GM10847 (cell line): ENCODE measurements around the gene GOLGA6D.

Experiments
- POLR2A ChIP-seq: IDR thresholded peaks from 2 replicates; pipeline ENCODE4 v1.6.1; 2011; ENCODE audit not compliant: insufficient read length; ENCODE audit errors: extremely low read depth

GOLGA6D gene

DNA sequence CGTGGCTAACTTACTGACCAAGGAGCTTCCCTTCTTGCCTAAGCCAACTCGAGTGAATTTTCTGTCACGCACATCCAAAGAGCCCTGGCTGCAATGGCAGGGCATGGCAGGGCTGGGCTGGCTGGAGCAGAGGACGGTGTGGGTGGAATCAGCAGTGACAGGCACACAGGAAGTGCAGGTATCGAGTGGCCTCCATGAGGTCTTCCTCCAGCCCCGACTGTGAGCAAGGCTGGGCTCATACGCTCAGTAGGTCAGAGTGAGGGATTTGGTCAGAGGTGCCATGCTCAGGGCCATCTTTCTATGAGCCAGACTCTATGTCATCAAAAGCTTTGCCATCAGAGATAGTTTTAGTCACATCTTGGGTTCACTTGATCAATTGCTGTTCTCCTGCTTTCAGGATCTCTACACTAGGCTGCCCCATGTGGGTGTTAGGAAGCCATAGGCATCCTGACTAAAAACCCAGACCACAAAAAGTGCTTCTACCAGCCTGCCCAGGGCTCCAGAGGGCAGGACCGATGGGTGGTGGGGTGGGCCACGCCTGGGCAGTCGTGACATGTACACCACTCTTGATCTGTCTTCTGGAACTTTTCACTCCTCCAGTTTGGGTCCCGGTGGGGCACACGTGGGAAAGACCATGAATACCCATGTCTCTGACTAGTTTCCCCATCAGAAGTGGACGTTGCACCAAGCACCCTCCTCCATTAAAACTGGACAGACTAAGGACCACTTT, 30.6 kb downstream of the GOLGA6D start:
- TF ChIP-seq POLR2A, result no peak

GRCh38 chr15:75314552-75315290, 32.1 kb downstream of the GOLGA6D start:
- TF ChIP-seq POLR2A, result no peak

GRCh38 chr15:75321711-75322110, 39.1 kb downstream of the GOLGA6D start:
- no peak for TF ChIP-seq POLR2A

DNA sequence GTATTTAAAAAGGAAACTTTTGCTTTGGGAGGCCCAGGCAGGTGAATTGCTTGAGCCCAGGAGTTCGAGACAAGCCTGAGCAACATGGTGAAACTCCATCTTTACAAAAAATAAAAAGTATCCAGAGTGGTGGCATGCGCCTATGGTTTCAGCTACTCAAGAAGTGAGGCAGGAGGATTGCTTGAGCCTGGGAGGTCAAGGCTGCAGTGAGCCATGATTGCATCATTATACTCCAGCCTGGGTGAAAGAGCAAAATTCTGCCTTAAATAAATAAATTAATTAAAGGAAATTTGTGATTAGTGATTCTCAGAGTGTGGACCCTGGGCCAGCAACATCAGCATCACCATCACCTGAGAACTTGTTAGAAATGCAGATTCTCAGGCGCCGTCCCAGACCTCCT, 43.3 kb downstream of the GOLGA6D start:
- TF ChIP-seq POLR2A, result no peak

GRCh38 chr15:75327005-75327404, 44.4 kb downstream of the GOLGA6D start:
- TF ChIP-seq POLR2A, result no peak

DNA sequence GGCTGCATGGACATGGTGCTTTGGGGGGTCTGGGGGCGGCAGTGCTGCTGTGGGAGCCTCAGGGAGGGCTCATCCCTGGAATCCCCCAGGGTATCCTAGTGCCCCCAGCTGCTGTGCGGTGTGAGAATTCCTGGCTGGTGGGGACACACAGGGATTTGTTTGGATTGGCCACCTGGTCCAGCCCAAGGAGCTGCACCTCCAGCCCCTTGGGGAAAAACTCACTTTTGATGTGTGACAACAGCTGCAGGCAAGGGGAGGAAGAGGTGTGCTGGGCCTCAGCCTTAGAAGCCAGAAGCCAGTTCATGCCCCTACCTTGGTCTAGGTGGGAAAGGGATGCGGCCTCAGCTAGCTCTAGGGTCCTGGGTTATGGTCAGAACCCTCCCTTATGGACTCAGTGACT, 44.9 kb downstream of the GOLGA6D start:
- no peak for TF ChIP-seq POLR2A

DNA sequence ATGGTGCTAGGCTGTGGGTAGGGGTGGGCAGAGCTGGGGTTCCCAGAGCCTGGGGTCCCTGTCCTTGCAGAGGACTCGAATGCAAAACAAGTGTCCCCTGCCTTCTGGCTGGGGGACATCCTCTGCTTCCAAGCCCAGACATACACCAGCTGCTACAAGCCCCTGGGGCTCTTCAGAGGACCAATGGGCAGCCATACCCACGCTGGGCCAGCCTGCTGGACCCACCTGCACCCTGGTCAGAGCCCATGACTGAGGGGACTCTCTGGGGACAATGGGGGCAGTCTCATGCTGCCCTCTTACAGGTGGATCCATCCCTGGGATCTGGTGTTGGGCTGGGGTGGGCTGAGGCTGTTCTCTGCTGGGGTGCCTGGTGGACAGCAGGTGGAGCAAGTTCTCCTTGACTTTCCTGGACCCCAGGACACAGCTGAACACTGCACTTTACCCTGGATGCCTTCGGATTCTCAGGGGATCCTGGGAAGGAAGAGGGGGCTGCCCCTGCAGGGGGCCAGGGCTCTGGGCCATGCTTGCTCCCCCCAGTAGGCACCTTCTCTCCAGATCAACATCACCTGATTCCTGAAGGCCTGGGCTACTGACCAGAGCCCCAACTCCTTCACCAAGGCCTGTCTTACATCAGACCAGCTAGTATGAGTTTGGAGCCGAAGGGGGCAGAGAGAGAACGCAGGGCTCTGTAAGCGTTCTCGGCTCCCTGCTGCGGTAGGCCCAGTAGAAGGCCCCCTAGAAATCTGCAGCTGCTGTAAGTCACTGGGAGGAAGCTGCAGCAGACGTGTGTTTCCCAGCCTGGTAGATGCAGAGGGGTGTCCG, 46.1 kb downstream of the GOLGA6D start:
- TF ChIP-seq POLR2A, result no peak

- TF ChIP-seq POLR2A, result no peak
Observed at GRCh38 chr15:75329571-75329970, 46.9 kb downstream of the GOLGA6D start.

- TF ChIP-seq POLR2A, result no peak
Observed at GRCh38 chr15:75335313-75335704, 52.7 kb downstream of the GOLGA6D start.

DNA sequence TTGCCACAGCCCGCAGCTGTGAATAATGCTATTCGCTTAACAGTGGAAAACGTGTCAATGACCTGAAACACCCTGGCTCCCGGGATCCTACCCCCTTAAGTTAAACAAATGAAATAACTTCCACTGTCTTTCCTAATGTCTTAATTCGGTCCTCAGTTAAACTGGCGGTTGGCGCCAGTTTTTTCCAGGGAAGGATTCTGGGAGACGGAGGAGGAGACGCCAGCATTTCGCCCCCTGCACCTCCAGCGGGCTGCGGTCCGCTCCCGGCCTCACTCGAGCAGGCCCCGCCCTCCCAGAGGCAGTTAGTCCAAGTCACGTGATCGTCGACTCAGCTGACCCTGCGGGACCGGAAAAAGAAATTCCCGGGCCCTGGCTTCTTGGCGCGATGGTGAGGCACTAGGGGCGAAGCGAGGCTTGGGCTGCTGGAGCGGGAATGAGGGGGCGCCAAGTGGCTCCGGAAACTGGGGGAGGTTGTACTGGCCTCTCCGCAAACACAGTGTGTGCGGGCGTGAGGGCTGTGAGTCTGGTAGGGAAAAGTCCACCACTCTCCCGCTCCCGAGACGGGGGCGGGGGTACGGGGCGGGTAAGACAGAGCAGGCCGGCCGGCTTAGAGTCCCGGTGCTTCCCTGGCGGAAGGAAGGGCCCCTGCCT, 53.2 kb downstream of the GOLGA6D start, which contains the start of gene COMMD4:
Gene COMMD4 (plus strand): TSS at position 359 of the 651 bp plus-strand sequence. CDS start 27 bp downstream, at position 386.
- peak; percentile 34 for TF ChIP-seq POLR2A

GRCh38 chr15:75338661-75339240, 56.1 kb downstream of the GOLGA6D start:
- TF ChIP-seq POLR2A, result no peak

GRCh38 chr15:75339531-75340240, 57.1 kb downstream of the GOLGA6D start:
- no peak for TF ChIP-seq POLR2A

GRCh38 chr15:75342221-75342620, 59.6 kb downstream of the GOLGA6D start:
- TF ChIP-seq POLR2A, result no peak
